Measurements from ENCODE around the gene ADGRL2.

The ADGRL2 gene

GRCh38 chr1:81907575-81907974 lies 106.8 kb downstream of the ADGRL2 start:
- DNase-seq (ENCODE audit: low spot score) = no peak

- no peak for DNase-seq (ENCODE audit: low spot score)
These were observed 111.6 kb downstream of the ADGRL2 start for GRCh38 chr1:81912383-81912782.

GRCh38 chr1:81915937-81916336 lies 115.2 kb downstream of the ADGRL2 start:
- no peak for DNase-seq (ENCODE audit: low spot score)

- no peak for DNase-seq (ENCODE audit: low spot score)
These were observed 119.6 kb downstream of the ADGRL2 start for GRCh38 chr1:81920245-81920740.

GRCh38 chr1:81920886-81921285 lies 120.2 kb downstream of the ADGRL2 start:
- no peak for DNase-seq (ENCODE audit: low spot score)

GRCh38 chr1:81921344-81921743 lies 120.6 kb downstream of the ADGRL2 start:
- DNase-seq (ENCODE audit: low spot score) = no peak

- no peak for DNase-seq (ENCODE audit: low spot score)
These were observed 121.2 kb downstream of the ADGRL2 start for GRCh38 chr1:81921851-81922462.

GRCh38 chr1:81922955-81923354 lies 122.2 kb downstream of the ADGRL2 start:
- DNase-seq (ENCODE audit: low spot score) = no peak

GRCh38 chr1:81929106-81929505 lies 128.4 kb downstream of the ADGRL2 start:
- no peak for DNase-seq (ENCODE audit: low spot score)

GRCh38 chr1:81936853-81937252 lies 136.1 kb downstream of the ADGRL2 start:
- DNase-seq (ENCODE audit: low spot score) = peak; percentile 22

- no peak for DNase-seq (ENCODE audit: low spot score)
These were observed 137.2 kb downstream of the ADGRL2 start for GRCh38 chr1:81937791-81938450.

- no peak for DNase-seq (ENCODE audit: low spot score)
These were observed 147.8 kb downstream of the ADGRL2 start for GRCh38 chr1:81948495-81948894.

- DNase-seq (ENCODE audit: low spot score) = no peak
These were observed 148.7 kb downstream of the ADGRL2 start for GRCh38 chr1:81949421-81949820.

- DNase-seq (ENCODE audit: low spot score) = no peak
These were observed 149.3 kb downstream of the ADGRL2 start for GRCh38 chr1:81950037-81950436.

GRCh38 chr1:81950591-81951244 lies 150.0 kb downstream of the ADGRL2 start:
- DNase-seq (ENCODE audit: low spot score) = no peak

- no peak for DNase-seq (ENCODE audit: low spot score)
These were observed 153.8 kb downstream of the ADGRL2 start for GRCh38 chr1:81954534-81955020.

GRCh38 chr1:81967951-81968350 lies 167.2 kb downstream of the ADGRL2 start:
- DNase-seq (ENCODE audit: low spot score) = no peak

- no peak for DNase-seq (ENCODE audit: low spot score)
These were observed 169.7 kb downstream of the ADGRL2 start for GRCh38 chr1:81970416-81970815.

GRCh38 chr1:81974222-81974841 lies 173.6 kb downstream of the ADGRL2 start:
- no peak for DNase-seq (ENCODE audit: low spot score)

GRCh38 chr1:81974883-81975555 lies 174.3 kb downstream of the ADGRL2 start:
- no peak for DNase-seq (ENCODE audit: low spot score)

GRCh38 chr1:81976539-81976938 lies 175.8 kb downstream of the ADGRL2 start:
- no peak for DNase-seq (ENCODE audit: low spot score)

- DNase-seq (ENCODE audit: low spot score) = no peak
These were observed 178.2 kb downstream of the ADGRL2 start for GRCh38 chr1:81978945-81979344.
